Peyer's patch (tissue), 4 donors: ENCODE measurements around the gene LGI2.

ENCODE experiments used
- POLR2A ChIP-seq, 2 donors: fragments of 450-650 bp; IDR thresholded peaks; one replicate each; pipeline ENCODE4 v1.5.1; 2017; ENCODE audit warnings: antibody characterized with exemption in 2 of 2, mild to moderate bottlenecking in 2 of 2, moderate library complexity in 2 of 2
- TF ChIP-seq, protein P1 (sequence below), 6 experiments: fragments of 450-650 bp in 4 of 6; fragments of 200-600 bp in 2 of 6; sonication (generic) in 1 of 6; IDR thresholded peaks; one replicate each; pipeline ENCODE4 v1.5.1; 2017 to 2019; ENCODE audit warnings: antibody characterized with exemption in 6 of 6, mild to moderate bottlenecking in 3 of 6, moderate library complexity in 1 of 6

DNA sequence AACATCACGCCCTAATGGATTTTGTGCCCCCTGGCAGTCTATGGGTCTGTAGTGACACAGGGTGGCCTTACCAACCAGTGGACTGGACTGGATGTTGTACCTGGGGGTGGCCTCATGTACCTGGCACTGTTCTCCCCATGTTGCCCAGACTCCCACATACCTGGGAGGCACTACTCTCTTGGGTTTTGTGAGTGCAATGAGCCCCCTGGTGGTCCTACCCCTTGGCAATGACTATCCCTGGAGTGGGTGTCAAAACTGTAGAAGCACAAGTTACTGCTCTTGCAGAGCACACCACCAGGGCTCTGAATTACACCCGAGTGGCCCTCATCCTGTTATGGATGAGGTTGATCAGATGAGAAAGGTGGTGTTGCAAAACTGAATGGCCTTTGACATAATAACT lies 60.1 kb downstream of the LGI2 start:
- no peak for TF ChIP-seq POLR2A (IDR thresholded peaks at IDR 0.05)
- TF ChIP-seq, protein P1, sequence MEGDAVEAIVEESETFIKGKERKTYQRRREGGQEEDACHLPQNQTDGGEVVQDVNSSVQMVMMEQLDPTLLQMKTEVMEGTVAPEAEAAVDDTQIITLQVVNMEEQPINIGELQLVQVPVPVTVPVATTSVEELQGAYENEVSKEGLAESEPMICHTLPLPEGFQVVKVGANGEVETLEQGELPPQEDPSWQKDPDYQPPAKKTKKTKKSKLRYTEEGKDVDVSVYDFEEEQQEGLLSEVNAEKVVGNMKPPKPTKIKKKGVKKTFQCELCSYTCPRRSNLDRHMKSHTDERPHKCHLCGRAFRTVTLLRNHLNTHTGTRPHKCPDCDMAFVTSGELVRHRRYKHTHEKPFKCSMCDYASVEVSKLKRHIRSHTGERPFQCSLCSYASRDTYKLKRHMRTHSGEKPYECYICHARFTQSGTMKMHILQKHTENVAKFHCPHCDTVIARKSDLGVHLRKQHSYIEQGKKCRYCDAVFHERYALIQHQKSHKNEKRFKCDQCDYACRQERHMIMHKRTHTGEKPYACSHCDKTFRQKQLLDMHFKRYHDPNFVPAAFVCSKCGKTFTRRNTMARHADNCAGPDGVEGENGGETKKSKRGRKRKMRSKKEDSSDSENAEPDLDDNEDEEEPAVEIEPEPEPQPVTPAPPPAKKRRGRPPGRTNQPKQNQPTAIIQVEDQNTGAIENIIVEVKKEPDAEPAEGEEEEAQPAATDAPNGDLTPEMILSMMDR (IDR thresholded peaks at IDR 0.05), result no peak
